Omental fat pad (tissue), 4 donors: ENCODE results near the gene IMPDH2. TPM values are rescaled to one million over a fixed set of nuclear protein-coding genes. Genes with fewer than 3 reads are reported as not detected.

Experiments
- ATAC-seq: fragments of 150-250 bp; one replicate; pipeline ENCODE4 v1.9.1; 2016; ENCODE audit warnings: mild to moderate bottlenecking, moderate library complexity; ENCODE audit not compliant: low FRiP score
- DNase-seq: peaks from one replicate; pipeline ENCODE4 v3.0.0-alpha.2; 2019; ENCODE audit warnings: low spot score
- total RNA-seq, 4 donors: library from RNA; depleted of rRNA; stranded (reverse); fragments of >200 nt; gene quantifications; one replicate each; pipeline ENCODE4 v1.1.0, GENCODE V29; 2016
- TF ChIP-seq, protein P1 (sequence below), 3 donors: fragments of 450-650 bp; IDR thresholded peaks; one replicate each; pipeline ENCODE4 v1.5.1; 2016 to 2017; ENCODE audit warnings: antibody characterized with exemption in 3 of 3, mild to moderate bottlenecking in 3 of 3, moderate library complexity in 2 of 3

IMPDH2 gene
- total RNA-seq, 4 donors from 2014 or later: 125 to 149 (median 138) TPM

DNA sequence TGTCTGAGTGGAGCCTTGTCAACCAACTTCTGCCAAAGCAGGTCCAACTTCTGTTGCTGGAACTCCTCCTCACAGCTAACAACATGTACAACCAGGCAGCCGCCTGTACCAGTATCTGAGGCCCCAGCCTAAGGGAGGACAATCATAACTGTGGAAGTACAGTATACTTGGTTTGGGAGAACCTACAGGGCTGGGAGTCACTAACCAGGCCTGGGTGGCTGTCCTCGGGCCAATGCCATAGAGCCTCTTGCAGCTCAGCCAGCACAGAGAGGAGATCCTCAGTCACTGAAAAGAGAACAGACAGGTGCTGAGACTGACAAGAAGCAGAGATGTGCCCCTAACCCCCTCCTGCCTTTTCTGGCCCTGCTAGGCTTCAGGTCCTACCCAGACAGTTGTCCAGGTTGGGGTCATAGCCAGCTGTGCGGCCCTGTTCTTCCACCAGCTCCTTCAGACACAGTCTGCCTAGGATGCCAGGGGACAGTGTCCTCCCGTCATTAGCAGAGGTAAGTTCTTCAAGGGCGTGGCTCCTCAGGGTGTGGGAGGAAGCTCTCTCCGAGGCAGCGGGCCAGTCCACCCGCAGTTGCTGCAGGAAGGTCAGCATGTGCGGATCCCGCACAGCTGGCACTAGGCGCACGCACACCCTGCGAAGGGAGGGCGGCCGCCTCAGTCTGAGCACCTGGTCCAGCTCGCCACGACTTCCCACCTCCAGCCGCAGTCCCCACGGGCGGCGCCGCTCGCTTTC is 11.8 kb downstream of the IMPDH2 start:
- DNase-seq (no peak), ATAC-seq (no peak)
- TF ChIP-seq, protein P1, sequence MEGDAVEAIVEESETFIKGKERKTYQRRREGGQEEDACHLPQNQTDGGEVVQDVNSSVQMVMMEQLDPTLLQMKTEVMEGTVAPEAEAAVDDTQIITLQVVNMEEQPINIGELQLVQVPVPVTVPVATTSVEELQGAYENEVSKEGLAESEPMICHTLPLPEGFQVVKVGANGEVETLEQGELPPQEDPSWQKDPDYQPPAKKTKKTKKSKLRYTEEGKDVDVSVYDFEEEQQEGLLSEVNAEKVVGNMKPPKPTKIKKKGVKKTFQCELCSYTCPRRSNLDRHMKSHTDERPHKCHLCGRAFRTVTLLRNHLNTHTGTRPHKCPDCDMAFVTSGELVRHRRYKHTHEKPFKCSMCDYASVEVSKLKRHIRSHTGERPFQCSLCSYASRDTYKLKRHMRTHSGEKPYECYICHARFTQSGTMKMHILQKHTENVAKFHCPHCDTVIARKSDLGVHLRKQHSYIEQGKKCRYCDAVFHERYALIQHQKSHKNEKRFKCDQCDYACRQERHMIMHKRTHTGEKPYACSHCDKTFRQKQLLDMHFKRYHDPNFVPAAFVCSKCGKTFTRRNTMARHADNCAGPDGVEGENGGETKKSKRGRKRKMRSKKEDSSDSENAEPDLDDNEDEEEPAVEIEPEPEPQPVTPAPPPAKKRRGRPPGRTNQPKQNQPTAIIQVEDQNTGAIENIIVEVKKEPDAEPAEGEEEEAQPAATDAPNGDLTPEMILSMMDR (IDR thresholded peaks at IDR 0.05): no peak

DNA sequence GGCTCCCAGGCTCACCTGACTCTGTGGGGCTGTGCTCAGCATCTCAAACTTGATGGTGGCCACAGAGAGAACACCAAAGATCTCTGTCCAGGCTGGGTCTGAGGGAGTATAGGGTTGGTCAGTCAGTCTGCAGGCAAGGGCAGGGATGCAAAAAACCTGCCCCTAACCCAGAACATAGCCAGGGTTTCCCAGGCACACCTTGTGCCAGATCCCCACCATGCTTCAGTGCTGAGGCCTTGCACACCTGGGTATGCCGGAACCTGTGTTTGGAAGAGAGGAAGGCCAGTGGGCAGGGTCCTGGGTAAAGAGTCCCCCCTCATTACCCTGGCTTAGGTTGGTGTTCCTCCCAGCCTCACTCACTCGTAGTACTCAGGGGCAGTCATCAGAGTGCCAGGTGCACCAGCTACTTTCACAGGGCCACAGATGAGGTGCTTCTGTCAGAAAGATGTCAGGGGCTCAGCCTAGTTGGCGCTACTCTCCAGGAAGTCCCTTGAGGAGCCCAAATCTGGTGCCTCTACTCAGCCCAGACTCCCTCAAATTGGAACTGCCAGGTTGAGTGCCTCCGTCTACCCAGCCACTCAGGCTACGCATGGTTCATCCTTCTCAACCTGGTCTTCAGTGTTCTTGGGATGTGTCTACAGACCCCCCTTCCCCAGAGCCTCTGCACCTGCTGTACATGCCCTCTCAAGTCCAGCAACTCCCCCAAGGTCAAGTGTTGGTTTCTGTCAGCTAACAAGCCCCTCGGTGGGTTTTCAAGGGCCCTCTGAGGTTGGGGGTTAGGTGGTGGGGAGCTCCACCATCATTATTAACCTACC is 12.6 kb downstream of the IMPDH2 start:
- DNase-seq (no peak), ATAC-seq (no peak)
- TF ChIP-seq, protein P1 (IDR thresholded peaks at IDR 0.05): no peak

DNA sequence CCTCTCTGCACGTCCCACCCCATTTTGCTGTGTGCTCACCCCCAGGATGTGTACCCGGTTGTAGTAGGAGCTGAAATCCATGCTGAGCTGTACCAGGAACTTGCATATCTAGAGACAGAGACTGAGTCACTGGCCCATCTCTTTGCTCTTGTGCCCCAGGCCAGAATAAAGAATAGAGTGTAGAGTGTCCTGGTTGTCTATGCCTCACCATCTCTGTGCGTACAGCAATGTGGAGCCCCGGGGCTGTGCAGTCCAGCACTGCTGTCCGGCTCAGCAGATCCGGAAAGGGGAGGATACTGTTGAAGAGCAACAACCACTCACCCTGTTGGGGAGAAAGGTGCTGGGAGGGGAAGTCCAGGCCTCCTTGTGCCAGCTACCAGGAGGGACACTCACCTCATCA is 13.4 kb downstream of the IMPDH2 start:
- ATAC-seq (no peak), DNase-seq (no peak)
- TF ChIP-seq, protein P1 (IDR thresholded peaks at IDR 0.05): no peak

DNA sequence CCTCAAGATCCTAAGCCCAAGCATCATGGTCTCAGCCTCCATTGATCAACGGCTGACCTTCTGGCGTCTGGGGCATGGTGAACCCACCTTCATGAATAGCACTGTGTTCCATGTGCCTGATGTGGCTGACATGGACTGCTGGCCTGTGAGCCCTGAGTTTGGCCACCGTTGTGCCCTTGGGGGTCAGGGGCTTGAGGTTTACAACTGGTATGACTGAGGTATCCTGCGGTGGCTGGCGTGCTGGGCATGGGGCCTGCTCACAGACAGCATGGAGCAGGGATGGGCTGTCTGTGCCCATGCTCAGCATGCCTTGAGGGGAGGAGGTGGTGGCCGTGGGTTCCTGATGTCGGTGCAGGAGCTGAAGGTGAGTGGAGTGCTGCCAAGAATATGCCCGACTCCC is 14.1 kb downstream of the IMPDH2 start:
- ATAC-seq (no peak), DNase-seq (no peak)
- TF ChIP-seq, protein P1 (IDR thresholded peaks at IDR 0.05): no peak

DNA sequence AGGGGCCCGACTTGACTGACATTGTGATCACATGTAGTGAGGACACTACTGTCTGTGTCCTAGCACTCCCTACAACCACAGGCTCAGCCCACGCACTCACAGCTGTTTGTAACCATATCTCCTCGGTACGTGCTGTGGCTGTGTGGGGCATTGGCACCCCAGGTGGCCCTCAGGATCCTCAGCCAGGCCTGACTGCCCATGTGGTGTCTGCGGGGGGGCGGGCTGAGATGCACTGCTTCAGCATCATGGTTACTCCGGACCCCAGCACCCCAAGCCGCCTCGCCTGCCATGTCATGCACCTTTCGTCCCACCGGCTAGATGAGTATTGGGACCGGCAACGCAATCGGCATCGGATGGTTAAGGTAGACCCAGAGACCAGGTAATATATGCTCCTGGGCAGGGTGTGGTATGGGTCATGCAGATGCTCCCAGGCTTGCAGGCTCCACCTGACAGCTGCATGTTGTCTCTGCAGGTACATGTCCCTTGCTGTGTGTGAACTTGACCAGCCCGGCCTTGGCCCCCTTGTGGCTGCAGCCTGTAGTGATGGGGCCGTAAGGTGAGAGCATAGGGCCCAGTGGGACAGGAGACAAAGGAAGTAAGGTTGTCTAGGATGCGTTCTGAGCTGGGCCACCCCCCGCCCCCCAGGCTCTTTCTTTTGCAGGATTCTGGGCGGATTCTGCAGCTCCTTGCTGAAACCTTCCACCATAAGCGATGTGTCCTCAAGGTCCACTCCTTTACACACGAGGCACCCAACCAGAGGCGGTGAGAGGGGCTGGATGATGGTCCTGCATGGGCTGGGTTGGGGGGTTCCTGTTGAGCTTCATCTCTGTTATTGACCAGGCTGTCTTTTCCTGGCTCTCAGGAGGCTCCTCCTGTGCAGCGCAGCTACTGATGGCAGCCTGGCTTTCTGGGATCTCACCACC is 15.2 kb downstream of the IMPDH2 start:
- no peak for DNase-seq
- TF ChIP-seq, protein P1 (IDR thresholded peaks at IDR 0.05): no peak
- no peak for ATAC-seq

DNA sequence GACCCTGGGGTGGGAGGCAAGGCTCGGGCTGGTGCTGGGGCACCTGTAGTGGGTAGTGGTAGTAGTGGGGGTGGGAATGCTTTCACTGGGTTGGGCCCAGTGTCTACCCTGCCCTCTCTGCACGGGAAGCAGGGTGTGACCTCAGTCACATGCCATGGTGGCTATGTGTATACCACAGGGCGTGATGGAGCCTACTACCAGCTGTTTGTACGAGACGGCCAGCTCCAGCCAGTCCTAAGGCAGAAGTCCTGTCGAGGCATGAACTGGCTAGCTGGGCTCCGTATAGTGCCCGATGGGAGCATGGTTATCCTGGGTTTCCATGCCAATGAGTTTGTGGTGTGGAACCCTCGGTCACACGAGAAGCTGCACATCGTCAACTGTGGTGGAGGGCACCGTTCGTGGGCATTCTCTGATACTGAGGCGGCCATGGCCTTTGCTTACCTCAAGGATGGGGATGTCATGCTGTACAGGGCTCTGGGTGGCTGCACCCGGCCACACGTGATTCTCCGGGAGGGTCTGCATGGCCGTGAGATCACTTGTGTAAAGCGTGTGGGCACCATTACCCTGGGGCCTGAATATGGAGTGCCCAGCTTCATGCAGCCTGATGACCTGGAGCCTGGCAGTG is 16.0 kb downstream of the IMPDH2 start:
- DNase-seq: no peak
- ATAC-seq: no peak

More for the DNA sequence above, 16.0 kb downstream of the IMPDH2 start:
- TF ChIP-seq, protein P1 (IDR thresholded peaks at IDR 0.05): no peak
